GM18508 (cell line): Measurements from ENCODE around the gene SLC44A4.
"Not testable (repeated sequence)": the region's sequence is repeated elsewhere in the genome, so short reads cannot be mapped to it uniquely, and the experiment has no call there.

Experiments used
- ATAC-seq: cut with Tn5 transposase; IDR thresholded peaks from one replicate; pipeline ENCODE4 v1.9.1; 2021; ENCODE audit warnings: moderate number of reproducible peaks; ENCODE audit not compliant: insufficient read depth, unreplicated experiment

Gene SLC44A4

DNA sequence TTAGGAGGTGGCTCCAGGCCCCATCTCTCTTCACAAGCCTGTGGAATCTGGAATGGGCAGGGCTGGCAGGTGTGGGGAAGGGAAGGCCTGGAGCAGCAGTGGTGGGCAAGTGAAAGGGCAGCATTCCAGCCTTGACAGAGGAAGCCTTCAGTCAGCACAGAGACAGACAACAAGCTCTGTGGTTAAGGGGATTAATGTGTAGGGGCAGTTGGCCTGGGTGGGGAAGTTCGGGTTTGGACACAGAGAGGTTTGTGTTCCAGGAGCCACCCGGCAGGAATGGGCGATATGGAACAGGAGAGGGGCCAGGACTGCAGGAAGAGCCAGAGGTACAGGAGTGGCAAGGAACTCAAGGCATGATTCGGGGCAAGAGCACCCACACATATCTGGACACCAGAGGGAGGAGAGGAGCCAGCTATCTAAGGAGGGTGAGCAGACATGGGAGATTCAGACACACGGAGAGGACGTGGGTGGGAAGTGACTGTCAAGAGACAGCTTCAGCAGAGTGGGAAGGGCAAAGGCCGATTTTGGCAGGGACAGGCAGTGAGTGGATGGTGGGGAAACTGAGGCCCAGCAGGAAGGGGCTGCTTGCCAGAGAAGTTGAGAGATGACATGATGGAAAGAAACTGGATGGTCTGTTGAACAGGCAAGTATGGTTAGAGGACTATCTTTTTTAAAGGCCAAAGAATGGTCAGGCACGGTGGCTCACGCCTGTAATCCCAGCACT, 2.5 kb upstream of the SLC44A4 start:
- no peak for ATAC-seq

DNA sequence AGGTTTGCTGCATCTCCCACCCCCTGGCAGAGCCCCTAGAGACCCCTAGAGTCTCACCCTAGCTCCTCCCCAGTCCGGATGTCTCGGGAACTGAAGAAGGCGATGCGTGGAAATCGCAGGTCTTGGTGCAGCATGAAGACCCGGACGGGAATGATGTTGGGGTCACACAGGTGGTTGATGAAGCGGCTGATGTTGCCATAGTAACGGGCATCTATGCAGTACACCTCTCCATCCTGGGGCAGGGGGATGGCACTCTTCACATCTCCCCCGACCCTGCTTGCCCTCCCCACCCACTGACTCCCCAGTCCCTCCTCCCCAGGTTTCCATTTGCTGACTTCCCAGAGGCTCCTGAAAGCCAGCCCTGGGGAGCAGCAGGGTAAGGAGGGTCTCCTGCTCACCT, 1.8 kb upstream of the SLC44A4 start:
- ATAC-seq: no peak

DNA sequence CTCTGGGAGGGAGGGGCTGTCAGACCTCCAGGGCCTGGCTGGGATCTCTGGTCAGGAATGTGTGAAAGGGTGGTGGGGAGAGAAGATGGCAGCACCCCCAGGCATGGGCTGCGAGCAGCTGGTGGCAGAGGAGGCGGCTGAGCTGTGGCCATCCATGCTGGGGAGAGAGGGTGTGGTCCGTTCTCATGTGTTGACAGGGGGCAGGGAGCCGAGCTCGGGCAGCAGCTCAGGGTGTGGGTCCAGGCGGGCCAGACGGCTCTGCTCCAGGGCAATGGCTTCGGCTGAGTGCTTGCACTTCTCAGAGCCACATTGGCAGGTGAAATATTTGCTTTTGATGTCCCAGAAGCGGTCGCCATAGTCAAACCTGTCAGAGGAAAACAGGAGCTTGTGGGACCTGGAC, 1.1 kb upstream of the SLC44A4 start:
- no peak for ATAC-seq

DNA sequence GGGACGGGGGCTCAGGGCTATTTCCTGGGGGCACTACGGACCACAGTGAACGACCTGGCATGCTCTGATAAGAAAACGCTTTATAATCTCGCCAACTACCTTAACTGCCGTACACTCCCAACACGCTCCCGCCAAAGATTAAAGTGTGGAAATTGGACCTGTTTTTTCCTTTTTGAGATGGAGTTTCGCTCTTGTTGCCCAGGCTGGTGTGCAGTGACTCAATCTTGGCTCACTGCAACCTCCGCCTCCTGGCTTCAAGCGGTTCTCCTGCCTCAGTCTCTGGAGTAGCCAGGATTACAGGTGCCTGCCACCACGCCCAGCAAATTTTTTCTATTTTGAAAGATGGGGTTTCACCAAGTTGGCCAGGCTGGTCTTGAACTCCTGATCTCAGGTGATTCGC, 346 bp upstream of the SLC44A4 start:
- no peak for ATAC-seq

DNA sequence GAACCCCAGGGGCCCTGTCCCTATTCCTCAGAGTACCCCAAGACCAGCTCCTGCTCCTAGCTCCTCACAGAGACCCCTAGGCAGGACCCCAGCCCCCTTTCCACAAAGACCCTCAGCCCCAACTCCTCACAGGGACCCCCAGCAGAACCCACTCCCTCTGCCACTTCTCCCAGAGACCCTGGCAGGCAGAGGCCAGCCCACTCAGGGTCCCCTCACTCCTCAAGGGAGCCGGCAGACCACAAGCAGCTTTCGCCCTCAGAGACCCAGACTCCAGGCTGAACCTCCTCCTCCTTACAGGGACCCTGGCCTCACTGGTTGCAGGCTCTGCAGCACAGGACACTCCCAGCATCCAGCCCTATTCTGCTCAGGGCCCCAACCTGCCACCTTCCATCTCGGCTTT, 575 bp downstream of the SLC44A4 start:
- no peak for ATAC-seq

DNA sequence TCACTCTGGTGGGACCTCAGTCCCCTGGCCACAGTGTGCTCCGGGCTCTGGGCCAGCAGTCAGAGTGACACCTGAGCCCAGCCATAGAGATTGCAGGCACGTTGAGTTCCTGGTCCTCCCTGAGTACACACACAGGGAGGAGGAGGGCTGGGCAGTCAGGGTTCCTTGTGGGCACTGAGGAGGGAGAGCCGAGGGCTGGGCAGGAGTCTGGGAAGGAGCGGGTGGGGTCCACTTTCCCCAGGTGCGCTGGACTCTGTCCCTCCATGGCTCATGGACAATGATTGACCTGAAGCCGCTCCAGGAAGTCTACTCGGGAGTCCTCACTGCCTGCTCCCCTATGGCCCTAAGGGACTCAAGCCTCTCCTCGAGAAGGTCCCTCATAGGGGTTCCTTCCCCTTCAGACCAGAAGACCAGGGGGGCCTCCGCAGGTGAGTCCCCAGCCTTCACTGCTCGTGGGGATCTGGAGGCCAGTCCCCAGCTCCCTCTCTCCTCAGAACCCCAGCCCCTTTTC, 1.1 kb downstream of the SLC44A4 start:
- ATAC-seq: no peak

DNA sequence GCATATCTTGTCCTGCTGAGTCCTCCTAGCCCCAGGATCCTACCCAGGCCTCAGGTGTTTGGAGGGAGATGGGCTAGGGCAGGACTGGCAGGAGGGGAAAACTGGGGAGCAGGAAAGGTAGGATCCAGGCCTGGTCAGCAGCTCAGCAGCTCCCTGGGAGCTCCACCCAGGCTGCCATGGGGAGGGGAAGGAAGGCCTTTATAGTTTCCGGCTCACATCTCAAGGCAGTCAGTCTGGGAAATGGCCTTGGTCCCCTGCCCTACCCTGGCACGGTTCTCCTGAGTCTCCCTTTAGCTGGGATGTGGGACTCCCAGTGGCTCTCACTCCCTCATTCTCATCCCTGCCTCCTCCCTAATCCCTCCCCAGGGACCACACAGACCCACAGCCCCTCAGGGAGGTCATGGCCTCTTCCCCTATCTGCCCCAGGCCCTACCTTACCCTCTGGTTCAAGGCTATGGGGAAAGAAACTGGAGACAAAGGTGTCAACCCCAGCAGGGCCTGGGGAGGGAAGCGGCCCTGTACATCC, 1.6 kb downstream of the SLC44A4 start:
- ATAC-seq: no peak

DNA sequence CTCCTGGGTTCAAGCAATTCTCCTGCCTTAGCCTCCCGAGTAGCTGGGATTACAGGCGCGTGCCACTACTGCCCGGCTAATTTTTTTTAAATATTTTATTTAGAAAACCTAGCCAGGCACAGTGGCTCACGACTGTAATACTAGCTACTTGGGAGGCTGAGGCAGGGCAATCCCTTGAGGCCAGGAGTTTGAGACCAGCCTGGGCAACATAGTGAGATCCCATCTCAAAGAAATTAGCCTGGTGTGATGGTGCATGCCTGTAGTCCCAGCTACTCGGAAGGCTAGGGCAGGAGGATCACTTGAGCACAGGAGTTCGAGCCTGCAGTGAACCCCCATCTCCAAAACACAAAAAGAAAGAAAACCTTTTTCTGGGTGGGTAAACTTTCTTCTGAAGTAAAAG, 2.4 kb downstream of the SLC44A4 start:
- ATAC-seq: no peak

DNA sequence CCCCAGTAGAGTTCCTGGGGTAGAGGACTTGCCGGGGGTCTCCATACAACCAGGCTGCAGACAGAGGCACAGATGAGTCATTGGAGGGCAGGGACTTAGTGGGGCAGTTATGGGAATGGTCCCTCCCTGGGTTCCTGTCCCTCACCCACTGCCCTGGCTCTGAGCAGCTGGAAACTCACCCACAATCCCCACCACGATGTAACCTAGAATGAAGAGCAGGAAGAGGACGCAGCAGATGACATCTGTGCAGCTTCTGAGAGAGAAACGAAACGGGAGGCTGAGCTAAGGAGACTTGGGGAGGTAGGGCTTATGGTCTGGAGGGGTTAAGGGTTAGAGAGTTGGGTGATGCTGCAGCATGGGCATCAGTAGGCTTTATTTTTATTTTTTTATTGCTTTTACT, 2.9 kb downstream of the SLC44A4 start:
- no peak for ATAC-seq

DNA sequence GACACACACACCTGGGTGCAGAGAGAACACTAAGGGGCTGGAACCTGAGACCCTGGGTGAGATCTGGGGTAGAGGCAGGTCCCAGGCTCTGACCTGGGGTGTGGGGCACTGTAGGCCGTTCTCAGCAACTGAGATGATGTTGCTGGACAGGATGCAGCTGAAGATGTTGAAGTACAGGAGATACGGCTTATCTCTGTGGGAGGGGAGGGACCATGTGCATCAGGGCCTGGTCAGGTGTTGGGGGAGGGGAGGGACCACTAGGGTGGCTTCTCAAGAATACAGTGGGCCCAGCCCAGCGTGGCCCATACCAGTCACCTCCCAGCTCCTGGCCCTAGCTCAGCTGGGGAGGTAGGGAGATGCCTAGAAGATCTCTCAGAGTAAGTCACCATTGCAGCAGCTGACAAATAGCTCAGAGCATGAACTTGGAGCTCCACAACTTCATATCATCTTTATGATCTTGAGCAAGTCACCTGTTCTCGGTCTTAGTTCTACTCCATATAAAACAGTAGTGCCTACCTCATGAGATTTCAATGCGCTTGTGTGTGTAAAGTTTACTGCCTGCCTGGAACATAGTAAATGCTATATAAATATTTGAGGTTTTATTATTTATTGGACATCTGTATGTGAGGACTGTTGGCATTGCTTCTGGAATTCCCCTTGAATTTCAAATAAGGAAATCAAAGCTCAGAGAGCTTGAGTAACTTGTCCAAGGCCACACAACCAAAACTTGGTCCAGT, 3.8 kb downstream of the SLC44A4 start:
- ATAC-seq: no peak

DNA sequence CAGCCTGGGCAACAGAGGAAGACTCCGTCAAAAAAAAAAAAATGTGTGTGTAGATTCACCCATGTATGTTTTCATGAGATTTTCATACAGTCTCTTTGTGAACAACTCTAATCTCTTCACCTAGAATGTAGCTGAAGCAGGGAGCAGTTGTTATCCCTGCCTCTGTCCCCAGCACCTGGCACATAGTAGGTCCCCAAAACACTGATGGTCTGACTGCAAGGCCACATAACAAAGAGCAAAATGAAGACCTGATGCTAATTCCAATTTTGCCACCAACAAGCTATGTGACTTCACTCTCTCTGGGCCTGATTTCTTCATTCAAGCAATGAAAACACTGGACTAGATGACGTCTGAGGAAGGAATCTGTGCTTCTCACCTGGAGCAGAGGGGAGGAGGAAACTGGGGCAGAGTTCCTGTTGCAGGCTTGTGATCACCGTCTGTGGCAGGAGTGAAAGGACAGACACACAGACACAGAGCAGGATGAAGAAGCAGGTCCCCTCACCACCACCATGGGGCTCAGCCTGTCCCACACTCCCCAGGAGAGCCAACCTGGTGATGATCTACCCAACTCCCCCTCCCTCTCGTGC, 4.6 kb downstream of the SLC44A4 start:
- no peak for ATAC-seq

DNA sequence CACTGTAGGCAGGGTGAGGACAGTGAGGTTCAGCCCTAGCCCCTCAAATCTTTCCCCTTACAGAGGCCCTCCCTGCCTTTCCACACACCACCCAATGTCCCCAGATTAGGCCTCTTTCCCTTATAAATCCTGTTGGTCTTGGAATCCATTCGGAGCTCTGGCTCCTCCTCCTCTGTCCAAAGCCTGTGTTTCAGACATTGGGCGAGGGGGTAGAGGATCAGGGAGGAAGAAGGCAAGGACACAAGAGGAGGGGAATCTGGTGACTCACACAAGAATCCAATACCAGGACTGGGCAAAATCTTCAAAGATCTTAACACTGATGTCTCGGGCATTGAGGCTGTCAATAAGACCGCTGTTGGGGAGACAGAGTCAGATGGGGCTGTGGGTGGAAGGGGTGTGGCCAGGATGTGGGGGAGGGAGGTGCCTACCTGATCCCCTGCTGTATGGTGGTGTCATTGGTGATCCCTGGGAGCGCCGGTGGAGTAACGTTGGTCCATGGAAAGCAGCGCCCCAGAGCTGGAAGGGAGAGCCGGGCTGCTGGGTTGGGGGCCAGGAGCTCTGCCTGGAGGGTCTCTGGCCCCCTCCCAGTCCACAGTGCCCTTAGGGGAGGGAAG, 7.6 kb downstream of the SLC44A4 start:
- no peak for ATAC-seq

DNA sequence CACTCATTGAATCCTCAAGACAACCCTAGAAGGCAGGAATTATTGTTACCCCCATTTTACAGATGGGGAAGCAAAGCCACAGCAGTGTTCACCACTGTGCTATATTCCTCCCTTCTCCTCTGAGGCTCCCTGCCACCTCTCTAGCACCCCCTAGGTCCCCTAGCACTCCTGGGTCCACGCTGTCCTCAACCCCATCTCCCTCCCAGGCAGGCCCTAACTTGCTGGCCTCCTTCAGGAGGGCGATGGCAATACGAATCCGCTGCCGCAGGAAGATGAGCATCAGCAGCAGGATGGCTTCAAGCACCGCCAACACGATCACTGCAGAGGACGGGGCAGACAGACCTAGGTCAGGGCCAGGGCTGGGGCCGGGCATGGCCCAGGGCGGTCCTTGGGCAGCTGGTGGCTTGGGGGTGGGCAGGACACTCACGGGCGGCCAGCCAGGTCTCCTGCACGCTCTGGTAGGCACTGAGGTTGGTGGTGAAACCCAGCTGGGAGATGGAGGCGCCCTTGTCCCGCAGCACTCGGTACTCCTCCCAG, 8.3 kb downstream of the SLC44A4 start:
- no peak for ATAC-seq

DNA sequence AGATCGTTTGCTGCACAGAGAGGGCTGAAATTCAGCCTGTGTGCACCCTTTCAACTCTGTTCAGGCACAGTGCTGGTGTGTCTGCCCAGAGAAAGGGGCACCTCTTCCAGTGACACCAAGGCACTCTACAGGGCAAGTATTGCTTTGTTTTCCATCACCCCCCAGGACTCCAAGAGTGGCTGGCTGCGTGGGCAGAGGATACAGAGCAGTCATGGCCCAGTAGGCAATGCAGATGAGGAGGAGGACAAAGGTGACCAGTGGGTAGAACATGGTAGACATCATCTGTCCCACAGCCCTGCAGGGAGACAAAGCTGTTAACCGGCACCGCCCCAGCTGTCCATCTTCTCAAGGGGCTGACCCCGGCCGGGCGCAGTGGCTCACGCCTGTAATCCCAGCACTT, 9.5 kb downstream of the SLC44A4 start:
- no peak for ATAC-seq

DNA sequence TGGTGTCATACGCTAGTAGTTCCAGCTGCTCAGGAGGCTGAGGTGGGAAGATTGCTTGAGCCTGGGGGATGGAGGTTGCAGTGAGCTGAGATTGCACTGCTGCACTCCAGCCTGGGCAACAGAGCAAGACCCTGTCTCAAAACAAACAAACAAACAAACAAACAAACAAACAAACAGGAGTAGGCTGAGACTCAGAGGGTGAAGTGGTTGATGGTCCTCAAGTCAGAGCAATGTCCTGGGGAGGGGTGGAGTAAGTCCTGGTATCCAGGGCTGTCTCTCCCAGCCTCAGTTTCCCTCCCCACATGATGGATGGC, 10.2 kb downstream of the SLC44A4 start:
- ATAC-seq: not testable (repeated sequence)

DNA sequence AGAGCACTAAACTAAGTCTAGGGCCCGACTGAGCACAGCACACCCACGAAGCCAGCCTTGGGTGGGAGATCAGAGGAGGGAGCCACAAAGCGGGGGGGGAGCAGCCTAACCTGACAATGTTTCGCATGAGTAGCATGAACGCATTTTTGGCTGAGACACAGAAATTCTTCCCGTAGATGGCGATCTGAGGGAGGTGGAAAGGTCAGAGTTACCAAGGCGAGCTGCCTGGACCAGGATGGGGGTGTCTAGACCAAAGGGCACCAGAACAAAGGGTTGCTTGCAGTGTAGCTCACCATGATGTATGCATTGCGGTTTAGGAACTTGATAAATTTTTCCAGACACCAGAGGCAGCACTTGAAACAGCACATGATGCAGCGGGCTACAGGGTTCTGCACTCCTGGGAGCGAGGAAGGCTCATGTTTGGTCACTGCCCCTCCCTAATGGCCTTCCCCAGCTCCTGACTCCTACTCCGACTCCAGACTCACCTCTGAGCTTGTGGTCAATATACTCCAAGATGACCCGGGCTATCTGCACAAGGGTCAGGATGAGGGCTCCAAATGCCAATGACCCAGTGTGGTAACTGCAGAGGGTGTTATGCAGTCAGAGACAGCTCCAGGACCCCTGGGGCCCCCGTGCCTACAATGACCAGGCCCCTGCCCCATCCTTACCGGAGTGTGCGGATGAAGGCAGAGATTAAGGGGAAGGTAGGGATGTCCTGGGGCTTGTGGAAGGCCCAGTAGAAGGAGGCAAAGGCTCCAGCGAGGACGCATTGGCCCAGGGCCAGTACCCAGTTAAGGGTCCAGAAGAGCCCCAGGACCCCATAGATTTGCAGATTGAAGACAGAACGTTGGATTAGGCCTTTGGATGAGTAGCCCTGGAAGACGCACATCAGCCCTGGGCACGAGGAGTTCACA, 13.3 kb downstream of the SLC44A4 start:
- no peak for ATAC-seq

DNA sequence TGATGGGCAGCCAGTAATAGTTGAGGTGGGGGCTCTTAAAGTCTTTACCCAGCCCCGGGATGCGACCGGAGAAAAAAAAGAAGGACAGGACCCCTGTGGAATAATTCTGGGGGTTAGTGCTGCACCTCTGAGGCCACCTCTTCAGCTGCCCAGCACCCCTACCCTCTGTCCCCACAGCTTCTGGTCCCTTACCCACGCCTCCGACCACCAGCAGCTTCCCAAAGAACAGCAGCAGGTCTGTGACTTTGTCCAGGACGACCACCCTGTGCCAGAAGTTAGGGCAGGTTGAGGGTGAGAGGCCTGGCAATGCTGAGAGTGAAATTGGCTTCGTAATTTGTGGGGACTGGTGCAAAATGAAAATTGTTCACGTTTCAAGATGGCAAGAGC, 14.0 kb downstream of the SLC44A4 start:
- ATAC-seq: no peak

DNA sequence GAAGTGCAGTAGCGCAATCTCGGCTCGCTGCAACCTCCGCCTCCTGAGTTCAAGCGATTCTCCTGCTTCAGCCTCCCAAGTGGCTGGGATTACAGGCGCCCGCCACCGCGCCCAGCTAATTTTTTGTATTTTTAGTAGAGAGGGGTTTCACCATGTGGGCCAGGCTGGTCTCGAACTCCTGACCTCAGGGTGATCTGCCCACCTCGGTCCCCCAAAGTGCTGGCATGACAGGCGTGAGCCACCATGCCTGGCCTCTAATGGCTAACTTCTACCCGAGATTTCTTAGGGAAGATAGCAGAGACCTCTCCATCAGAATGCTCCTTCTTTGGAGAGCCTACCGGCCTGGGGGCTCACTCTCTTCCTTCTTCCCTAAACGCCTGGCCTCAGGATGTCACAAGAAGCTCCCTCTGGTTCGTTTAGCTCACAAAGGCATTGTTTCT, 14.7 kb downstream of the SLC44A4 start:
- ATAC-seq: not testable (repeated sequence)

DNA sequence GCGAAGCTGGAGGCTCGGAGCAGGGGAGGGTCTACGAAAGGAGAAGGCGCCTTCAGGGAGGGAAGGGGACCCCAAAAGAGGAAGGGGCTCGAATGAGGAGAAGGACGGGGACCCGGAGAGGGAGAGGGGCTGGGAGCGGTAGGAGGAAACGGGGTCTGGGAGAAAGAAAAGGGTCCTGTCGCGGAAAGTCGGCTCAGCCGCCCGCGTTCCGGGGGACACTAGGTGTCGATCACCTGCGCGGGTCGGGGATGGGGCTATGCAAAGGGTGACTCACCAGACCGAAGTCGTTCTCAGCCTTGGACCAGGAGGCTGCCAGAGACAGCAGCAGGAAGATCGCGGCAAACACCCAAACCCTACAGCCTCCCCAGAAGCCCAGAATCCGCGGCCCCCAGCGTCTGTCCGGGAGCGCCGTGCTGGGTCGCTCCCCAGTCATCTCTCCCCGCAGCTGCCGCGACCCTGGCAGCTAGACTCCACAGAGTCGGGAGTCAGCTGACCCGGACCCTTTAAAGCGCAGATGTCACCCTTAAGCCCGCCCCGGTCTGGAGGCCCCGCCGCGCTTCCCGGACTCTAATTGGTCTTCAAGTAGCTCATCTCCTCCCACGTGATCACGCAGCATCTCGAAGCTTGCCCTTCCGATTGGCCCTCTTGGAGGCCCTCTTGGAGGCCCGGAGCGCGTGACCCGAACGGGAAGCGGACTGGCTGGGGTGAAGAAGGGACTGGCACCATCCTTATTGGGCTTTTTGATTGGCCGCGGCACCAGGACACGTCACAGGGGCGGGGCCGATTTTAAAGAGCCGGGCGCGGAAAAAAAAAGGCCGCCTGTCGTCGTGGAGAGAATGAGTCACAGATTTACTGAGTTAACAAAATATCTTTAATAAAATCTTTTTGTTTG, 16.2 kb downstream of the SLC44A4 start, which contains the start of gene NEU1:
TSS of gene NEU1 (minus strand) at position 478 of the 892 bp plus-strand sequence. CDS start at position 433, 45 bp downstream.
- ATAC-seq: peak; percentile 85
